ENCODE results near the gene TLE4. TPM values are rescaled to one million over a fixed set of nuclear protein-coding genes. Genes with fewer than 3 reads are reported as not detected.

The TLE4 gene
- total and polyA plus RNA-seq, 2 donors (not counting 1 experiment from before 2014, with no cell fraction given): 34.7 to 57.3 TPM

DNA sequence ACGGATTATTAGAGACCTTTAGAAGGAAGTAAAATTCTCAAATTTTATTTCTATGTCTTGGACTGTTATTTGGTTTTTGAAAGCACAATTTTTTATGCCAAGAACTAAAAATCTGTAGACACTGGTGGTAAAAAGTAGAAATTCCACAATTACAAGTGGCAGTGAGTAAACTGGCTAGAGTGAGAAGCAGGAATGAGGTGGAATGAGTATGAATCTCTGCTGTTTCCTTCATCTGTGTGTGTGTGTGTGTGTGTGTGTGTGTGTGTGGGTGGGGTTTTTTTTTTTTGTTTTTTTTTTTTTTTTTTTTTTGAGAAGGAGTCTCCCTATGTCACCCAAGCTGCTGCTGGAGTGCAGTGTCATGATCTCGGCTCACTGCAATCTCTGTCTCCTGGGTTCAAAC is 94.2 kb downstream of the TLE4 start:
- peaks cover 3% of the 10 kb centered on the region for H4K20me1 ChIP-seq (ENCODE audit: control insufficient read depth, insufficient read depth, low read length, poor library complexity, severe bottlenecking)
- H3K36me3 ChIP-seq (replicated peaks in 1 of 2; ENCODE audit: control extremely low read depth in 1 of 2, control insufficient read depth in 1 of 2, extremely low read depth in 1 of 2, insufficient read depth in 2 of 2, low read length in 1 of 2): peaks cover 0 to 9% of the 10 kb centered on the region in 2 experiments
- no peak for TF ChIP-seq EZH2 (IDR thresholded peaks at IDR 0.05; ENCODE audit: borderline replicate concordance, insufficient read depth, low read depth, low read length, poor library complexity, severe bottlenecking)
- TF ChIP-seq, protein P1, sequence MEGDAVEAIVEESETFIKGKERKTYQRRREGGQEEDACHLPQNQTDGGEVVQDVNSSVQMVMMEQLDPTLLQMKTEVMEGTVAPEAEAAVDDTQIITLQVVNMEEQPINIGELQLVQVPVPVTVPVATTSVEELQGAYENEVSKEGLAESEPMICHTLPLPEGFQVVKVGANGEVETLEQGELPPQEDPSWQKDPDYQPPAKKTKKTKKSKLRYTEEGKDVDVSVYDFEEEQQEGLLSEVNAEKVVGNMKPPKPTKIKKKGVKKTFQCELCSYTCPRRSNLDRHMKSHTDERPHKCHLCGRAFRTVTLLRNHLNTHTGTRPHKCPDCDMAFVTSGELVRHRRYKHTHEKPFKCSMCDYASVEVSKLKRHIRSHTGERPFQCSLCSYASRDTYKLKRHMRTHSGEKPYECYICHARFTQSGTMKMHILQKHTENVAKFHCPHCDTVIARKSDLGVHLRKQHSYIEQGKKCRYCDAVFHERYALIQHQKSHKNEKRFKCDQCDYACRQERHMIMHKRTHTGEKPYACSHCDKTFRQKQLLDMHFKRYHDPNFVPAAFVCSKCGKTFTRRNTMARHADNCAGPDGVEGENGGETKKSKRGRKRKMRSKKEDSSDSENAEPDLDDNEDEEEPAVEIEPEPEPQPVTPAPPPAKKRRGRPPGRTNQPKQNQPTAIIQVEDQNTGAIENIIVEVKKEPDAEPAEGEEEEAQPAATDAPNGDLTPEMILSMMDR (IDR thresholded peaks at IDR 0.05): no peak
- ChIA-PET POLR2A (no interaction called here), CTCF (no interaction called here)
- WGBS (ENCODE audit: insufficient coverage): no CpG with 5 or more reads among the region's 2 CpGs
- H3K9ac ChIP-seq (ENCODE audit: low read length): no peak overlapping the region
- no peaks in the 10 kb centered on the region for H3K79me2 ChIP-seq (ENCODE audit: control insufficient read depth, insufficient read depth, low read length)
- no peaks in the 10 kb centered on the region for H3K9me3 ChIP-seq (ENCODE audit: control extremely low read depth in 1 of 3, control insufficient read depth in 2 of 3, insufficient read depth in 1 of 3, low read length in 2 of 3)
- intact Hi-C loops (cut with micrococcal nuclease): no loop called here
- H3K27ac ChIP-seq (ENCODE audit: low read length in 2 of 2): no peak overlapping the region
- no peak overlapping the region for H3K4me3 ChIP-seq (ENCODE audit: control extremely low read depth in 1 of 5, extremely low read depth in 1 of 5, insufficient read depth in 1 of 5, low read depth in 2 of 5, low read length in 4 of 5)
- Mint-ChIP-seq H3K4me3 (no peak overlapping the region), H3K4me1 (peaks cover 39% of the 10 kb centered on the region), H3K27ac (no peak overlapping the region), H3K9me3 (ENCODE audit: insufficient read depth) (no peaks in the 10 kb centered on the region), H3K27me3 (no peaks in the 10 kb centered on the region)
- no peak overlapping the region for H2AFZ ChIP-seq (ENCODE audit: insufficient read depth, low read depth, low read length, poor library complexity, severe bottlenecking)
- no peaks in the 10 kb centered on the region for H3K27me3 ChIP-seq (replicated peaks in 1 of 4; ENCODE audit: control extremely low read depth in 1 of 4, control insufficient read depth in 3 of 4, insufficient read depth in 4 of 4, low read length in 3 of 4)
- H3K4me2 ChIP-seq (replicated peaks; ENCODE audit: low read depth, low read length, poor library complexity, severe bottlenecking): no peak overlapping the region
- DNase-seq: no peak
- peaks cover 2 to 3% of the 10 kb centered on the region in 2 donors for H3K4me1 ChIP-seq (ENCODE audit: control insufficient read depth in 2 of 2, insufficient read depth in 2 of 2, low read length in 2 of 2)
- no peak for ATAC-seq (ENCODE audit: low read depth)

DNA sequence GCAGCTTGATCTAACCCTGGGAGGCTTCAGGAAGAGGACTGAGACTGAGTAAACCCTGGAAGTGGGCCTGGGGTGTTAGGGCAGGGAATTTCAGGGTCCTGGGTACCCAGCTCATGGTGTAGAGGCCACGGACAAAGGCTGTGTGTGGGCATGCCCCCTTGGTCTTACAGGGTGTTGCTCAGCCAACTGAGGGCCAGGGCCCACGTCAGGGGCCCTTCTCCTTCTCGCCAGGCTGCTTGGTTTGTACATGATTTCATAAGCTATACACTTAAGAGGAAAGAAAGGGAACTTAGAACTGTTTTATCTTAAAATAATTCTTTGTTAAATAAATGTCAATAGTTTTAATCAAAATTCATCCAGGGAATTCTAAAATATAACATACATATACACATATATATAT is 95.4 kb downstream of the TLE4 start:
- Histone ChIP-seq H3K36me3 (replicated peaks in 1 of 2; ENCODE audit: control extremely low read depth in 1 of 2, control insufficient read depth in 1 of 2, extremely low read depth in 1 of 2, insufficient read depth in 2 of 2, low read length in 1 of 2) (peaks cover 0 to 9% of the 10 kb centered on the region in 2 experiments), H3K9me3 (ENCODE audit: control extremely low read depth in 1 of 3, control insufficient read depth in 2 of 3, insufficient read depth in 1 of 3, low read length in 2 of 3) (no peaks in the 10 kb centered on the region), H3K27me3 (replicated peaks in 1 of 4; ENCODE audit: control extremely low read depth in 1 of 4, control insufficient read depth in 3 of 4, insufficient read depth in 4 of 4, low read length in 3 of 4) (no peaks in the 10 kb centered on the region), H3K4me2 (replicated peaks; ENCODE audit: low read depth, low read length, poor library complexity, severe bottlenecking) (no peak overlapping the region), H3K4me1 (ENCODE audit: control insufficient read depth in 2 of 2, insufficient read depth in 2 of 2, low read length in 2 of 2) (peaks cover under 1 to 3% of the 10 kb centered on the region in 2 donors), H3K79me2 (ENCODE audit: control insufficient read depth, insufficient read depth, low read length) (no peaks in the 10 kb centered on the region), H4K20me1 (ENCODE audit: control insufficient read depth, insufficient read depth, low read length, poor library complexity, severe bottlenecking) (peaks cover 3% of the 10 kb centered on the region), H3K4me3 (ENCODE audit: control extremely low read depth in 1 of 5, extremely low read depth in 1 of 5, insufficient read depth in 1 of 5, low read depth in 2 of 5, low read length in 4 of 5) (no peak overlapping the region), H2AFZ (ENCODE audit: insufficient read depth, low read depth, low read length, poor library complexity, severe bottlenecking) (no peak overlapping the region), H3K9ac (ENCODE audit: low read length) (no peak overlapping the region), H3K27ac (ENCODE audit: low read length in 2 of 2) (no peak overlapping the region)
- CTCF ChIA-PET: no interaction called here
- ATAC-seq (ENCODE audit: low read depth) (no peak), DNase-seq (no peak)
- H3K4me3 Mint-ChIP-seq: no peak overlapping the region
- no peaks in the 10 kb centered on the region for H3K27me3 Mint-ChIP-seq
- intact Hi-C loops (cut with micrococcal nuclease): no loop called here
- H3K4me1 Mint-ChIP-seq: peaks cover 42% of the 10 kb centered on the region
- POLR2A ChIA-PET: no interaction called here
- 100% methylated on average over 1 of the region's 3 CpGs for WGBS (ENCODE audit: insufficient coverage)
- H3K27ac Mint-ChIP-seq: no peak overlapping the region
- no peaks in the 10 kb centered on the region for H3K9me3 Mint-ChIP-seq (ENCODE audit: insufficient read depth)
- TF ChIP-seq, protein P1 (IDR thresholded peaks at IDR 0.05): no peak
- no peak for TF ChIP-seq EZH2 (IDR thresholded peaks at IDR 0.05; ENCODE audit: borderline replicate concordance, insufficient read depth, low read depth, low read length, poor library complexity, severe bottlenecking)

All from B cell (primary cell).